Activated CD4-positive, CD25-positive, alpha-beta regulatory T cell treated with anti-CD3 and anti-CD28 coated beads, Interleukin-2, amount 50 U/mL, for 24 hours (primary cell): ENCODE data around the gene SYMPK.

Experiments used
- ATAC-seq, 2 donors: fragments of 150-1000 bp; cut with Tn5 transposase; one replicate each; pipeline ENCODE4 v1.10.0; 2021; ENCODE audit warnings: mild to moderate bottlenecking in 1 of 2, moderate library complexity in 1 of 2

Gene SYMPK

DNA sequence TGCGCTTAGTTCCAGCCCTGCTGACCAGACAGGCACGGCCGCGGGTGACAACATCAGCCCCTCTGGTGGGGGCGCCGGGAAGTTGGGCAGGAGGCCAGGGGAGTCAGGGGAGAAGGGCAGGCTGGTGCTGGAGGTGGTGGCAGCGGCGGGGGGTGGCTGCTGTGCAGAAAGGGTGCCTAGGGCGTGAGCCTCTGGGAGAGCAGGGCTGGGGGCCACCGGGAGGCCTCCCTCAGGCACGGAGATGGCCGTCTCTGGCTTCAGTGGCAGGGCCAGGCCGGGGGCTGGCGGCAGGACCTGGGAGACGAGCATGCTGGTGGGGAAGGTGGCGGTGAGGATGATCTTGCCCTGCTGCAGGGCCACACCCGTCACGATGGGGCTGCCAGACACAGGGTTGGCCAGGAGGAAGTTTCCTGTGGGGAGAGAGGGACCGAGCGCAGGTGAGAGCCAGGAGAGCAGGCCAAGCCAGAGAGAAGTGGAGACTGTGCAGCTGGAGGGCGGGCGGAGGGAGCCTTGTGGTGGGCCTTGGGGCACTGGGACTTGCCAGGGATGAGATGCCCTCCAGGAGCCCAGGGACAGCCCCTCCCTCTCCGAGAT, 97.1 kb downstream of the SYMPK start:
- ATAC-seq: no peak
